IMR-90 (cell line): Measurements from ENCODE around the gene SEMA4B. TPM values are rescaled to one million over a fixed set of nuclear protein-coding genes. Genes with fewer than 3 reads are reported as not detected.
A peak's percentile ranks its signal among the peaks of the same experiment; 100 is the strongest.

Source experiments
- ATAC-seq: fragments of 200-7000 bp; cut with Tn5 transposase; 2 replicates; pipeline ENCODE4 v1.9.1; 2020; ENCODE audit warnings: low read depth, mild to moderate bottlenecking, moderate library complexity
- BruUV-seq: library from RNA; stranded (reverse); fragments of 400-500 nt; replicated peaks from 2 replicates; lab custom pipeline; 2021; lab: Mats Ljungman, UMichigan
- CTCF ChIA-PET: fragments of 300-600 bp; formaldehyde crosslinking; extraction: SDS; loops from one replicate; lab custom pipeline; 2021; ENCODE audit warnings: antibody characterized with exemption; lab: Yijun Ruan, JAX
- POLR2A ChIA-PET: fragments of 300-600 bp; sonication (Branson Sonifier 250); formaldehyde crosslinking; loops from one replicate; lab custom pipeline; 2022; ENCODE audit warnings: antibody characterized with exemption; ENCODE audit not compliant: unreplicated experiment; lab: Charles Lee
- DNase-seq: peaks from one replicate; pipeline ENCODE4 v3.0.0; 2013
- H2AFZ ChIP-seq: replicated peaks from 2 replicates; pipeline ENCODE3; 2013; ENCODE audit warnings: low read length, mild to moderate bottlenecking; ENCODE audit not compliant: poor library complexity
- H2AK5ac ChIP-seq: 2 replicates; pipeline ENCODE4 v1.6.1; 2013; ENCODE audit warnings: low read depth, low read length, inconsistent platforms
- H2AK9ac ChIP-seq: replicated peaks from 2 replicates; pipeline ENCODE3; 2013; ENCODE audit warnings: mild to moderate bottlenecking, low read depth, low read length, moderate library complexity; ENCODE audit not compliant: poor library complexity
- H2BK120ac ChIP-seq: 2 replicates; pipeline ENCODE4 v1.6.1; 2013; ENCODE audit warnings: low read depth, low read length, inconsistent platforms
- H2BK15ac ChIP-seq: 3 replicates; pipeline ENCODE4 v1.6.1; 2013; ENCODE audit warnings: low read depth, low read length, inconsistent platforms
- H2BK20ac ChIP-seq: 2 replicates; pipeline ENCODE4 v1.6.1; 2013; ENCODE audit warnings: low read depth, mild to moderate bottlenecking, inconsistent platforms, low read length, moderate library complexity
- H2BK5ac ChIP-seq: 2 replicates; pipeline ENCODE4 v1.6.1; 2013; ENCODE audit warnings: mild to moderate bottlenecking, low read depth, low read length, inconsistent platforms; ENCODE audit not compliant: poor library complexity, severe bottlenecking
- H3K14ac ChIP-seq: replicated peaks from 2 replicates; pipeline ENCODE4 v1.6.1; 2013; ENCODE audit warnings: low read depth, low read length, inconsistent platforms
- H3K18ac ChIP-seq: 2 replicates; pipeline ENCODE4 v1.6.1; 2013; ENCODE audit warnings: low read depth, low read length, control low read depth
- H3K23ac ChIP-seq: 2 replicates; pipeline ENCODE4 v1.6.1; 2013; ENCODE audit warnings: low read depth, low read length, inconsistent platforms
- H3K27ac ChIP-seq: 2 replicates; pipeline ENCODE4 v1.5.1; 2013; ENCODE audit warnings: mild to moderate bottlenecking, control low read depth, low read length; ENCODE audit not compliant: insufficient read depth
- H3K27me3 ChIP-seq: 2 replicates; pipeline ENCODE4 v1.6.1; 2013; ENCODE audit warnings: low read length; ENCODE audit not compliant: control insufficient read depth, insufficient read depth
- H3K36me3 ChIP-seq: 2 replicates; pipeline ENCODE4 v1.6.1; 2013; ENCODE audit warnings: low read length, mixed read lengths; ENCODE audit not compliant: control insufficient read depth, insufficient read depth
- H3K4ac ChIP-seq: 2 replicates; pipeline ENCODE4 v1.6.1; 2013; ENCODE audit warnings: low read depth, low read length, inconsistent platforms
- H3K4me1 ChIP-seq: 2 replicates; pipeline ENCODE4 v1.6.1; 2013; ENCODE audit warnings: low read length, mixed read lengths; ENCODE audit not compliant: control insufficient read depth, insufficient read depth
- H3K4me2 ChIP-seq: 2 replicates; pipeline ENCODE4 v1.6.1; 2013; ENCODE audit warnings: low read depth, mild to moderate bottlenecking, control low read depth, low read length, moderate library complexity
- H3K4me3 ChIP-seq: 2 replicates; pipeline ENCODE4 v1.5.1; 2013; ENCODE audit warnings: low read depth, mild to moderate bottlenecking, control low read depth, low read length, moderate library complexity; ENCODE audit not compliant: insufficient read depth
- H3K56ac ChIP-seq: 2 replicates; pipeline ENCODE4 v1.6.1; 2013; ENCODE audit warnings: low read length, inconsistent platforms; ENCODE audit not compliant: insufficient read depth; ENCODE audit errors: extremely low read depth
- H3K79me1 ChIP-seq, 2 experiments: 2 replicates each; pipeline ENCODE4 v1.6.1; 2013; ENCODE audit warnings: low read length in 2 of 2, inconsistent platforms in 1 of 2, low read depth in 1 of 2
- H3K9ac ChIP-seq: 2 replicates; pipeline ENCODE4 v1.6.1; 2013; ENCODE audit warnings: low read depth, low read length, control low read depth
- H3K9me1 ChIP-seq: 2 replicates; pipeline ENCODE4 v1.6.1; 2013; ENCODE audit warnings: low read length, inconsistent platforms; ENCODE audit not compliant: insufficient read depth
- H3K9me3 ChIP-seq: 2 replicates; pipeline ENCODE4 v1.6.1; 2013; ENCODE audit warnings: low read length; ENCODE audit not compliant: control insufficient read depth, insufficient read depth
- H4K20me1 ChIP-seq: 2 replicates; pipeline ENCODE4 v1.6.1; 2013; ENCODE audit warnings: low read length, inconsistent platforms; ENCODE audit not compliant: insufficient read depth
- H4K5ac ChIP-seq: 2 replicates; pipeline ENCODE4 v1.6.1; 2013; ENCODE audit warnings: mild to moderate bottlenecking, low read depth, low read length, control low read depth
- H4K8ac ChIP-seq, 2 experiments: 2 replicates each; pipeline ENCODE4 v1.6.1; 2013; ENCODE audit warnings: low read depth in 2 of 2, low read length in 2 of 2, control low read depth in 1 of 2, inconsistent platforms in 1 of 2
- H4K91ac ChIP-seq: 2 replicates; pipeline ENCODE4 v1.6.1; 2013; ENCODE audit warnings: low read depth, low read length, inconsistent platforms; ENCODE audit not compliant: insufficient read depth
- BHLHE40 ChIP-seq: fragments of 150-350 bp; IDR thresholded peaks from 2 replicates; pipeline ENCODE4 v1.6.1; 2016; ENCODE audit warnings: mild to moderate bottlenecking, low read depth, low read length
- CEBPB ChIP-seq: IDR thresholded peaks from 2 replicates; pipeline ENCODE4 v1.6.1; 2012; ENCODE audit warnings: low read depth, low read length, improper control_type of control experiment
- CHD1 ChIP-seq: IDR thresholded peaks from 2 replicates; pipeline ENCODE4 v1.6.1; 2012; ENCODE audit warnings: low read depth, low read length, improper control_type of control experiment
- CTCF ChIP-seq: conservative IDR thresholded peaks from 2 replicates; pipeline ENCODE4 v1.5.1; 2012; ENCODE audit warnings: mild to moderate bottlenecking, low read depth, low read length, improper control_type of control experiment
- ELK1 ChIP-seq: fragments of 150-350 bp; IDR thresholded peaks from 2 replicates; pipeline ENCODE4 v1.6.1; 2016; ENCODE audit warnings: low read depth, mild to moderate bottlenecking, low read length, moderate library complexity, borderline replicate concordance
- FOS ChIP-seq: fragments of 150-350 bp; IDR thresholded peaks from 2 replicates; pipeline ENCODE4 v1.6.1; 2016; ENCODE audit warnings: low read depth, low read length
- MAFK ChIP-seq: IDR thresholded peaks from 2 replicates; pipeline ENCODE4 v1.6.1; 2012; ENCODE audit warnings: low read depth, low read length, improper control_type of control experiment
- MAZ ChIP-seq: IDR thresholded peaks from 2 replicates; pipeline ENCODE4 v1.6.1; 2012; ENCODE audit warnings: low read depth, mild to moderate bottlenecking, low read length, improper control_type of control experiment, moderate library complexity, borderline replicate concordance
- MXI1 ChIP-seq: IDR thresholded peaks from 2 replicates; pipeline ENCODE4 v1.6.1; 2012; ENCODE audit warnings: low read depth, mild to moderate bottlenecking, low read length, moderate library complexity, borderline replicate concordance
- NFE2L2 ChIP-seq: fragments of 150-350 bp; IDR thresholded peaks from 2 replicates; pipeline ENCODE4 v1.6.1; 2016; ENCODE audit warnings: low read depth, mild to moderate bottlenecking, low read length
- RAD21 ChIP-seq: IDR thresholded peaks from 2 replicates; pipeline ENCODE4 v1.6.1; 2012; ENCODE audit warnings: low read length, improper control_type of control experiment
- RCOR1 ChIP-seq: IDR thresholded peaks from 2 replicates; pipeline ENCODE4 v1.6.1; 2012; ENCODE audit warnings: mild to moderate bottlenecking, low read length, improper control_type of control experiment; ENCODE audit not compliant: insufficient replicate concordance
- RFX5 ChIP-seq: IDR thresholded peaks from 2 replicates; pipeline ENCODE4 v1.8.0; 2012; ENCODE audit warnings: low read depth, mild to moderate bottlenecking, low read length, moderate library complexity
- SMC3 ChIP-seq: fragments of 150-350 bp; IDR thresholded peaks from 2 replicates; pipeline ENCODE4 v1.6.1; 2016; ENCODE audit warnings: low read depth, mild to moderate bottlenecking, antibody characterized with exemption, low read length, moderate library complexity
- USF2 ChIP-seq: fragments of 150-350 bp; IDR thresholded peaks from 2 replicates; pipeline ENCODE4 v1.6.1; 2017; ENCODE audit warnings: mild to moderate bottlenecking, antibody characterized with exemption, low read length, low read depth
- WGBS, 2 experiments: methylation state at CpG; one replicate each; pipeline versions ENCODE4 v1.1.5 to v1.1.7; 2013; ENCODE audit warnings: missing lambda C conversion rate in 2 of 2; ENCODE audit not compliant: insufficient read length in 1 of 2; ENCODE audit errors: extremely low coverage in 2 of 2; 5-methylcytosine and 5-hydroxymethylcytosine counted together
- dilution Hi-C: fragments of 300-500 bp; cut with HindIII; formaldehyde crosslinking; loops from one replicate; pipeline ENCODE4 v1.14.3; 2018; ENCODE audit warnings: low sequenced_read_pairs; ENCODE audit not compliant: unreplicated experiment
- in situ Hi-C: fragments of 300-500 bp; cut with MboI; formaldehyde crosslinking; loops from 3 replicates; pipeline ENCODE4 v1.14.3; 2019; ENCODE audit warnings: low sequenced_read_pairs, inconsistent platforms, mixed read lengths
- intact Hi-C: fragments of 100-400 bp; cut with micrococcal nuclease; formaldehyde crosslinking; loops from 2 replicates; pipeline ENCODE4 v1.10.0; 2022
- polyA plus RNA-seq, 3 experiments: library from polyadenylated mRNA; depleted of rRNA; stranded (reverse); fragments of >200 nt; gene quantifications; 2 replicates each; pipeline ENCODE4 v1.2.3, GENCODE V29; 2012; ENCODE audit warnings: low replicate concordance in 1 of 3
- total RNA-seq: library from RNA; depleted of rRNA; stranded (reverse); fragments of >200 nt; gene quantifications from 2 replicates; pipeline ENCODE4 v1.2.3, GENCODE V29; 2012

SEMA4B gene
- total and polyA plus RNA-seq, 2 of the 4 experiments (the other 2 are of a cell fraction), result 5.0 to 22.5 TPM

- Histone ChIP-seq H2AK5ac (peak overlapping the region; percentile 12), H3K4me2 (peak overlapping the region; percentile 78), H3K9ac (peak overlapping the region; percentile 35), H3K4ac (peak overlapping the region; percentile 90), H3K27me3 (peaks cover 4% of the 10 kb centered on the region; the same call in 1 of the 2 replicates), H4K5ac (peak overlapping the region; percentile 93), H2BK20ac (peak overlapping the region; percentile 38), H2BK5ac (peak overlapping the region; percentile 67), H3K4me1 (peaks cover 8% of the 10 kb centered on the region), H3K23ac (peak overlapping the region; percentile 73), H4K20me1 (no peaks in the 10 kb centered on the region), H3K14ac (peak overlapping the region; percentile 3), H3K9me1 (peaks cover 6% of the 10 kb centered on the region), H2BK15ac (peak overlapping the region; percentile 12; the same call in 1 of the 3 replicates), H3K36me3 (no peaks in the 10 kb centered on the region), H3K56ac (no peak overlapping the region), H2AFZ (peak overlapping the region; percentile 98), H3K79me1 (peaks cover 0 to 4% of the 10 kb centered on the region in 2 experiments; a peak in 1 of 4 replicates), H3K18ac (peak overlapping the region; percentile 76), H2AK9ac (peak overlapping the region; percentile 90), H3K4me3 (peak overlapping the region; percentile 69), H4K8ac (peak overlapping the region; percentile 32 to 75), H4K91ac (peak overlapping the region; percentile 59), H3K9me3 (no peaks in the 10 kb centered on the region), H3K27ac (peak overlapping the region; percentile 45; the same call in 1 of the 2 replicates), H2BK120ac (peak overlapping the region; percentile 93)
- ChIA-PET POLR2A (no interaction called here), CTCF (no interaction called here)
- ATAC-seq (peak; percentile 68), DNase-seq (no peak)
- dilution Hi-C loops (no loop called here), in situ Hi-C loops (no loop called here), intact Hi-C loops (no loop called here)
- WGBS, 2 experiments, result 19% methylated on average over 3 of the region's 27 CpGs; no CpG with 5 or more reads in 1 of the 2 experiments
- BruUV-seq, result no TSS peak
- TF ChIP-seq BHLHE40, result no peak
- no peak for TF ChIP-seq FOS
- no peak for TF ChIP-seq RAD21
- no peak for TF ChIP-seq NFE2L2
- no peak for TF ChIP-seq MAFK
- no peak for TF ChIP-seq RFX5
- TF ChIP-seq MXI1, result no peak
- no peak for TF ChIP-seq USF2
- TF ChIP-seq SMC3, result no peak
- no peak for TF ChIP-seq ELK1
- TF ChIP-seq MAZ, result no peak
- TF ChIP-seq CTCF, result no peak
- no peak for TF ChIP-seq CEBPB
- no peak for TF ChIP-seq CHD1
- no peak for TF ChIP-seq RCOR1
Observed at GRCh38 chr15:90184119-90184785, 16.9 kb upstream of the SEMA4B start.
